OCI-LY3 (cell line): ENCODE data around the gene DVL2.
"Not testable (repeated sequence)": the region's sequence is repeated elsewhere in the genome, so short reads cannot be mapped to it uniquely, and the experiment has no call there.

ENCODE experiments used
- H2AFZ ChIP-seq: fragments of 200-600, 300-600 bp; shearing (Covaris generic); 2 replicates; pipeline ENCODE4 v1.6.0; 2014; ENCODE audit warnings: antibody characterized with exemption, low read depth, low read length
- H3K27ac ChIP-seq: fragments of 200-600, 300-600 bp; sonication (generic); 2 replicates; pipeline ENCODE4 v1.5.1; 2014; ENCODE audit warnings: mild to moderate bottlenecking, low read length, moderate library complexity, mixed read lengths
- H3K27me3 ChIP-seq: fragments of 200-600, 300-600 bp; sonication (generic); 2 replicates; pipeline ENCODE4 v1.6.1; 2014; ENCODE audit warnings: low read depth, low read length, mixed read lengths
- H3K36me3 ChIP-seq: fragments of 200-600, 300-600 bp; sonication (generic); replicated peaks from 2 replicates; pipeline ENCODE3; 2014; ENCODE audit warnings: low read depth, low read length, mixed read lengths
- H3K4me1 ChIP-seq: fragments of 300-600, 200-600 bp; sonication (generic); 2 replicates; pipeline ENCODE4 v1.6.1; 2014; ENCODE audit warnings: low read length, mixed read lengths
- H3K4me2 ChIP-seq: fragments of 200-600, 300-600 bp; sonication (generic); 2 replicates; pipeline ENCODE4 v1.6.1; 2014; ENCODE audit warnings: low read length, mixed read lengths
- H3K4me3 ChIP-seq: fragments of 300-600, 200-600 bp; sonication (generic); 2 replicates; pipeline ENCODE4 v1.5.1; 2014; ENCODE audit warnings: antibody characterized with exemption, mild to moderate bottlenecking, low read length, moderate library complexity
- H3K79me2 ChIP-seq: fragments of 300-600, 200-600 bp; shearing (Covaris generic); 2 replicates; pipeline ENCODE4 v1.6.1; 2014; ENCODE audit warnings: mild to moderate bottlenecking, low read length, mixed read lengths
- H3K9ac ChIP-seq: fragments of 300-600, 200-600 bp; shearing (Covaris generic); 2 replicates; pipeline ENCODE4 v1.6.0; 2014; ENCODE audit warnings: mild to moderate bottlenecking, low read length, moderate library complexity
- H3K9me3 ChIP-seq: fragments of 200-600, 300-600 bp; shearing (Covaris generic); 2 replicates; pipeline ENCODE4 v1.6.1; 2014; ENCODE audit warnings: low read length, mixed read lengths; ENCODE audit not compliant: insufficient read depth
- H4K20me1 ChIP-seq: fragments of 200-600, 300-600 bp; sonication (generic); 2 replicates; pipeline ENCODE4 v1.6.1; 2016; ENCODE audit warnings: low read length, mixed read lengths; ENCODE audit not compliant: insufficient read depth
- EZH2phosphoT487 ChIP-seq: fragments of 200-600 bp; shearing (Covaris generic); IDR thresholded peaks from 2 replicates; pipeline ENCODE4 v1.6.1; 2018; ENCODE audit warnings: antibody characterized with exemption, mixed run types, low read depth
- TF ChIP-seq, protein P1 (sequence below): fragments of 200-600, 300-600 bp; sonication (generic); IDR thresholded peaks from 2 replicates; pipeline ENCODE4 v1.5.1; 2014; ENCODE audit warnings: antibody characterized with exemption, low read length, low read depth

DVL2 gene

DNA sequence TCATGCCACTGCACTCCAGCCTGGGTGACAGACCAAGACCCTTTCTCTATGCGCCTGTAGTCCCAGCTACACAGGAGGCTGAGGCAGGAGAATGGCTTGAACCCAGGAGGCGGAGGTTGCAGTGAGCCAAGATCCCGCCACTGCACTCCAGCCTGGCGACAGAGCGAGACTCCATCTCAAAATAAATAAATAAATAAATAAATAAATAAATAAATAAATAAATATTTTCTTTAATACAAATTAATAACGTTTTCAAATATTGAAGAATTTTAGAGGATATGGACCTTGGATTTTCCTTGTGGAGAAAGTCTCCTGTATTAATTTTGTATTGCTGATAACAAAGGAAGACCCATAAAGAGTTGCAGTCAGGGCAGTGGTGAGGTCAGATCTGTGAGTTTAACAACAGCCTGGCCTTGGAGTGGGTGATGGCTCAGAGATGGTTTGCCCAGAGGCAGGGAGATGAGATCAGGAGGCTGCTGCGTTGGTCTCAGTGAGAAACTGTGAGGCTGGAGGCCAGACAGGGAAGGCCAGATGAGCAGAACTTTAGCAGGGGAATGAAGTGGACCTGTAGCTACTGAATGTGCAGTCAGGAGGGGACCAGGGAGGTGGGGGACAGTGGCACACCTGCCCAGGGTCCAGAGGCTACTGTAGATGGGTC, 50.8 kb downstream of the DVL2 start:
- Histone ChIP-seq H3K27ac (no peak overlapping the region), H2AFZ (no peak overlapping the region), H3K27me3 (no peaks in the 10 kb centered on the region), H3K9ac (no peak overlapping the region), H3K4me1 (peaks cover 6% of the 10 kb centered on the region), H3K9me3 (no peaks in the 10 kb centered on the region), H3K79me2 (no peaks in the 10 kb centered on the region), H3K4me3 (no peak overlapping the region), H4K20me1 (no peaks in the 10 kb centered on the region), H3K36me3 (no peaks in the 10 kb centered on the region), H3K4me2 (no peak overlapping the region)
- no peak for TF ChIP-seq EZH2phosphoT487
- TF ChIP-seq, protein P1, sequence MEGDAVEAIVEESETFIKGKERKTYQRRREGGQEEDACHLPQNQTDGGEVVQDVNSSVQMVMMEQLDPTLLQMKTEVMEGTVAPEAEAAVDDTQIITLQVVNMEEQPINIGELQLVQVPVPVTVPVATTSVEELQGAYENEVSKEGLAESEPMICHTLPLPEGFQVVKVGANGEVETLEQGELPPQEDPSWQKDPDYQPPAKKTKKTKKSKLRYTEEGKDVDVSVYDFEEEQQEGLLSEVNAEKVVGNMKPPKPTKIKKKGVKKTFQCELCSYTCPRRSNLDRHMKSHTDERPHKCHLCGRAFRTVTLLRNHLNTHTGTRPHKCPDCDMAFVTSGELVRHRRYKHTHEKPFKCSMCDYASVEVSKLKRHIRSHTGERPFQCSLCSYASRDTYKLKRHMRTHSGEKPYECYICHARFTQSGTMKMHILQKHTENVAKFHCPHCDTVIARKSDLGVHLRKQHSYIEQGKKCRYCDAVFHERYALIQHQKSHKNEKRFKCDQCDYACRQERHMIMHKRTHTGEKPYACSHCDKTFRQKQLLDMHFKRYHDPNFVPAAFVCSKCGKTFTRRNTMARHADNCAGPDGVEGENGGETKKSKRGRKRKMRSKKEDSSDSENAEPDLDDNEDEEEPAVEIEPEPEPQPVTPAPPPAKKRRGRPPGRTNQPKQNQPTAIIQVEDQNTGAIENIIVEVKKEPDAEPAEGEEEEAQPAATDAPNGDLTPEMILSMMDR, result no peak

DNA sequence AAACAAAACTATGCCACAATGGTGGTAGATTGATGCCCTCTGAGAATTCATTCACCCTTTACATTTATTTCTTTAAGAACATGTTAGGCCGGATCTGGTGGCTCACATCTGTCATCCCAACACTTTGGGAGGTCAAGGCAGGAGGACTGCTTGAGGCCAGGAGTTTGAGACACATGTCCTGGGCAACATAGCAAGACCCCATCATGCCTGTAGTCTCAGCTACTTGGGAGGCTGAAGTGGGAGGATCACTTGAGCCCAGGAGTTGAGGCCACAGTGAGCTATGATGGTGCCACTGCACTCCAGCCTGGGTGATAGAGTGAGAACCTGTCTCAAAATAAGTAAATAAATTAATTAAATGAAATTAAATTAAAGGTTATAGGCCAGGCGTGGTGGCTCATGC, 52.2 kb downstream of the DVL2 start:
- H3K27me3 ChIP-seq, H3K4me1 ChIP-seq, H3K36me3 ChIP-seq, H3K27ac ChIP-seq, H4K20me1 ChIP-seq, H3K4me3 ChIP-seq, H3K79me2 ChIP-seq, H3K4me2 ChIP-seq, H3K9me3 ChIP-seq, H3K9ac ChIP-seq, H2AFZ ChIP-seq: not testable (repeated sequence)

DNA sequence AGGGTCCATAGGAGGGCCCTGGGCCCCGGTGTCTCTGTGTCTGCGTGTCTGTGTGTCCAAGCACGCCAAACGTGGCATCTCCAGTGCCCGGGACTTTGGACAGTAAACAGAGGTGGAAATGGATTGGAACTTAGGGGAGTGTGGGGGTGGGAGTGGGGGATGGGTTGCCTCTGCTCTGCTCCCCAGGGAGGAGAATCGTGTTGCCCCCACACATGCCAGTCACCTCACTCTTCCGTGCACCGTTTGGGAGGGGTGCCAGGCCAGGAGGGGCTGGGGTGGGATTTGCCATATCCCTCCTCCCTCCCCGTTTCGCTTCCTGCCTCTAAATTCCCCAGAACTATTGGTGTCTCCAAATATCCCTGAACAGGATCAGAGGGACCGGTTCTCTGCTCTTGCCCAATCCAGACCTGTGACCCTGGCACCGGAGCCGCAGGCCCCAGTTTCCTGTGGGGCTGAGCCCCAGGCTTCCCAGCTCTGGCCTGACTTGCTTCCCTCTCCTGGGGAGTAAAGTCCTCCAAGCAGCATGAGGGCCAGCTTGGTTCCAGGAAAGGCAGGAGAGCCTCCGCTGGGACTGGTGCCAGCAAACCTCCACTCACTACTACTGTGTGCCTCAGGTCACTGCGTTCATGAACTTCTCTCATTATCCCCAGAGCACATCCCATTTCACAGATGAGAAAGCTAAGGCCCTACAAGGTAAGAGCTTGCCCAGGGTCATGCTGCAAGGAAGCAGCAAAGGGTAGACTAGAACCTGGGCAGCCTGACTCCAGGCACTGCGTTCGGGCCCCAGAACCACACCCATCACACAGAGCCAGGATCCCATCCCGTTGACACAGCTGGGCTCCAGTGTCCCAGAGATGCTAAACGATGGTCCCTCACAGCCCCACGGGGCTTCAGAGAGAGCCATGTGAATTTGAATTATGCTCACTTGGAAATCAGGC, 54.7 kb downstream of the DVL2 start, which contains the start of gene ASGR1:
TSS of gene ASGR1 (minus strand) at position 54 of the 938 bp plus-strand sequence. CDS start 807 bp downstream, outside the sequence.
- no peak within 1 kb of the TSS for H3K27ac ChIP-seq
- H3K4me1 ChIP-seq, result peaks cover 5% of the 10 kb centered on the region
- H2AFZ ChIP-seq, result peak within 1 kb of the TSS; percentile 90
- H3K27me3 ChIP-seq, result no peaks in the 10 kb centered on the region
- H3K36me3 ChIP-seq, result no peaks in the 10 kb centered on the region
- no peaks in the 10 kb centered on the region for H3K9me3 ChIP-seq
- H3K79me2 ChIP-seq, result no peaks in the 10 kb centered on the region
- no peaks in the 10 kb centered on the region for H4K20me1 ChIP-seq
- TF ChIP-seq EZH2phosphoT487, result no peak
- TF ChIP-seq, protein P1, result no peak
- H3K4me3 ChIP-seq, result peak within 1 kb of the TSS; percentile 90
- H3K9ac ChIP-seq, result peak within 1 kb of the TSS; percentile 56
- peak within 1 kb of the TSS; percentile 100 for H3K4me2 ChIP-seq

DNA sequence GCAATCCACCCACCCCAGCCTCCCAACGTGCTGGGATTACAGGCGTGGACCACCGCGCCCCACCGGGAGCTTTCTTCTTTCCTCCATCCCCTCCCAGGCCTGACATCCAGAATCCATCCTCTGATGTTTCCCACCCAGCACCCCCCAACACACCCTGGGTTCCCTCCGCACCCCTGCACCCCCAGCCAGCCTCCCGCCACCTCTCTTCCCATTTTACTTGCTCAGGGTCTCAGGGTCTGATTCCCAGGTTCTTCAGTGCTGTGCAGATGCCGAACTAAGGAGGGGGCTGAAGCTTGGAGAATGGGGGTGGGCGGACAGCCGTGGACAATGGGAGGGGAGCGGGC, 55.4 kb downstream of the DVL2 start:
- H3K4me2 ChIP-seq, result no peak overlapping the region
- H2AFZ ChIP-seq, result no peak overlapping the region
- no peak overlapping the region for H3K4me3 ChIP-seq
- no peaks in the 10 kb centered on the region for H3K27me3 ChIP-seq
- H3K36me3 ChIP-seq, result no peaks in the 10 kb centered on the region
- no peaks in the 10 kb centered on the region for H4K20me1 ChIP-seq
- H3K9ac ChIP-seq, result no peak overlapping the region
- no peaks in the 10 kb centered on the region for H3K9me3 ChIP-seq
- H3K27ac ChIP-seq, result no peak overlapping the region
- no peak for TF ChIP-seq EZH2phosphoT487
- TF ChIP-seq, protein P1, result no peak
- peaks cover 5% of the 10 kb centered on the region for H3K4me1 ChIP-seq
- no peaks in the 10 kb centered on the region for H3K79me2 ChIP-seq
